ENCODE measurements around the gene SNAP47.

- TF ChIP-seq, protein P1, sequence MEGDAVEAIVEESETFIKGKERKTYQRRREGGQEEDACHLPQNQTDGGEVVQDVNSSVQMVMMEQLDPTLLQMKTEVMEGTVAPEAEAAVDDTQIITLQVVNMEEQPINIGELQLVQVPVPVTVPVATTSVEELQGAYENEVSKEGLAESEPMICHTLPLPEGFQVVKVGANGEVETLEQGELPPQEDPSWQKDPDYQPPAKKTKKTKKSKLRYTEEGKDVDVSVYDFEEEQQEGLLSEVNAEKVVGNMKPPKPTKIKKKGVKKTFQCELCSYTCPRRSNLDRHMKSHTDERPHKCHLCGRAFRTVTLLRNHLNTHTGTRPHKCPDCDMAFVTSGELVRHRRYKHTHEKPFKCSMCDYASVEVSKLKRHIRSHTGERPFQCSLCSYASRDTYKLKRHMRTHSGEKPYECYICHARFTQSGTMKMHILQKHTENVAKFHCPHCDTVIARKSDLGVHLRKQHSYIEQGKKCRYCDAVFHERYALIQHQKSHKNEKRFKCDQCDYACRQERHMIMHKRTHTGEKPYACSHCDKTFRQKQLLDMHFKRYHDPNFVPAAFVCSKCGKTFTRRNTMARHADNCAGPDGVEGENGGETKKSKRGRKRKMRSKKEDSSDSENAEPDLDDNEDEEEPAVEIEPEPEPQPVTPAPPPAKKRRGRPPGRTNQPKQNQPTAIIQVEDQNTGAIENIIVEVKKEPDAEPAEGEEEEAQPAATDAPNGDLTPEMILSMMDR (IDR thresholded peaks at IDR 0.05; ENCODE audit: low read length), result no peak
- no peak for TF ChIP-seq EZH2 (IDR thresholded peaks at IDR 0.05; ENCODE audit: borderline replicate concordance, low read length)
These were observed 49.4 kb upstream of the SNAP47 start for GRCh38 chr1:227685807-227686206.

All from OCI-LY1 (cell line).